Motor neuron (in vitro differentiated cells): ENCODE data around the gene CSTPP1. TPM values are rescaled to one million over a fixed set of nuclear protein-coding genes. Genes with fewer than 3 reads are reported as not detected.

Source experiments
- ATAC-seq, 8 experiments: fragments of 200-7000 bp; cut with Tn5 transposase; replicated peaks in 6 of 8; 2 replicates each; pipeline ENCODE4 v1.8.0; 2021; ENCODE audit warnings: mild to moderate bottlenecking in 8 of 8, moderate library complexity in 8 of 8
- H3K27ac ChIP-seq, 2 donors: fragments of 250-450 bp; sonication (Bioruptor Pico); 2 replicates each; pipeline ENCODE4 v1.9.0; 2021; ENCODE audit warnings: antibody characterized with exemption in 2 of 2, mild to moderate bottlenecking in 2 of 2, moderate library complexity in 1 of 2
- H3K4me1 ChIP-seq, 2 donors: fragments of 250-450 bp; sonication (Bioruptor Pico); replicated peaks in 1 of 2; 2 replicates each; pipeline ENCODE4 v1.6.1; 2021; ENCODE audit warnings: antibody characterized with exemption in 2 of 2, mild to moderate bottlenecking in 2 of 2, moderate library complexity in 1 of 2
- H3K4me3 ChIP-seq, 5 donors: fragments of 250-450 bp; sonication (Bioruptor Pico); 2 replicates each; pipeline ENCODE4 v1.9.0; 2021; ENCODE audit warnings: antibody characterized with exemption in 5 of 5, mild to moderate bottlenecking in 5 of 5, moderate library complexity in 4 of 5
- WGBS, 10 experiments: fragments of 450-650 bp; shearing (Covaris generic); methylation state at CpG; one replicate each; pipeline ENCODE4 v1.0.0; 2022; 5-methylcytosine and 5-hydroxymethylcytosine counted together
- in situ Hi-C, 9 experiments: fragments of 400-800 bp; cut with MboI; loops; one replicate each; pipeline ENCODE4 v1.15.0; 2021; ENCODE audit warnings: low sequenced_read_pairs in 9 of 9, low pct_unique_long_range_greater_than_20kb in 2 of 9; ENCODE audit not compliant: unreplicated experiment in 9 of 9
- total RNA-seq, 8 experiments: library from RNA; unstranded; fragments of 300-600 nt; gene quantifications; 2 replicates each; pipeline versions ENCODE4 v1.2.3 to v1.2.4, GENCODE V29; 2022

The CSTPP1 gene
- total RNA-seq, 8 experiments from 2014 or later, result 13.2 to 65.9 (median 31.3) TPM

DNA sequence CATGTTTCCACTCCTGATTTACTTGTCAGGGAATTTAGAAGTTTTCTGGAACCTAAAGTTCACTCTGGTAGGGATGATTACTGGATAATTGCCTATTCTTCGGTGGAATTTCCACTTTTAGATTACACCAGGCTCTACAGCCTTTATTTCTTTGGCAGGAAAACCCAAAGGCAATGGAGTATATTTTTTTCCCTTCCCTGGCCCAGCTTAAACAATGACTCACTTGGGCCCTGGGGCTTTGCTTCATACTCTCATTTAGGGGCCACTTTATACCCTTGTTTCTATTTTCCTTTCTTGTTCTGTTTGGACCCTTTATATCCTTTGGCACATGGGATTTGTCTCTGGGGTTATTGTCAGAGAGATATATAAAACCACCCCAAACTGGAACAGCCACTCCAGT lies 114.7 kb downstream of the CSTPP1 start:
- no peak for ATAC-seq
- WGBS, 10 experiments, result 0 to 100% (median 62%) methylated on average over 1 of the region's 1 CpG; no CpG with 5 or more reads in 4 of the 10 experiments
- H3K27ac ChIP-seq, result no peak overlapping the region
- in situ Hi-C loops, result no loop called here
- no peaks in the 10 kb centered on the region for H3K4me1 ChIP-seq
- no peak overlapping the region for H3K4me3 ChIP-seq

DNA sequence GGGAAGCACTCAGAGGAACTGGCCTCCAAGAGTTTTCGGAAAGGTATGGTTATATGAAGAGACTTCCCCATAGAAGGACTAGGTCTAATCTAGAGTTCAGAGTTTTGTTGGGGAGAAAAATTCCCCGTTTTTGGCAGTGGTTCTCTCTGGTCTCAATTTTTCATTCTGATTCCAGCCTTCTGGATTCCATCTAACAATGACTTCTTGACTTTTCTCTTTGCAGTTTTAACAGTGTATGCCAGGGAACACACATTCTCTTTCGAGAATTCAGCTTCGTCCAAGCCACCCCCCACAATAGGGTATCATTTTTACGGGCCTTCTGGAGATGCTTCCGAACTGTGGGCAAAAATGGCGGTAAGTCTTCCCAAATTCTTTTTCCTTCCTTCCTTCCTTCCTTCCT lies 115.6 kb downstream of the CSTPP1 start:
- H3K27ac ChIP-seq, result no peak overlapping the region
- no peaks in the 10 kb centered on the region for H3K4me1 ChIP-seq
- no peak for ATAC-seq
- WGBS, 10 experiments, result 80 to 100% (median 98%) methylated on average over 1 to 7 of the region's 7 CpGs
- no peak overlapping the region for H3K4me3 ChIP-seq
- in situ Hi-C loops, result no loop called here

DNA sequence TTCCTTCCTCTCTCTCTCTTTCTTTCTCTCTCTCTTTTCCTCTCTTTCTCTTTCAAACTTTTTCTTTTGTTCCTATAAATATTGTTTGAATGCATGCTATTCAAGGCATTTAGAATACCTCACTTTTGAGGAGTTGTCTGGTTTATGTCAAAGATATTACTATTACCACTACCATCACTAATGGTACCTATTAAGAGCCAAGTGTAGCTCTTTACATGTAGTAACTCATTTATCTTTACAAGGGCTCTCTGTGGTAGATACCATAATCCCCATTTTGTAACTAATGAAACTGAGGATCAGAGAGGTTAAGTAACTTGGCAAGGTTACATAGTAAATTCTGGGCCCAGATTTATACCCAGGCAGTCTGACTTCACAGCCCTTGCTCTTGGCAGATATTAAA lies 116.0 kb downstream of the CSTPP1 start:
- no peak overlapping the region for H3K27ac ChIP-seq
- no peak overlapping the region for H3K4me3 ChIP-seq
- ATAC-seq, result no peak
- in situ Hi-C loops, result no loop called here
- H3K4me1 ChIP-seq, result peaks cover 0 to 1% of the 10 kb centered on the region in 2 donors

DNA sequence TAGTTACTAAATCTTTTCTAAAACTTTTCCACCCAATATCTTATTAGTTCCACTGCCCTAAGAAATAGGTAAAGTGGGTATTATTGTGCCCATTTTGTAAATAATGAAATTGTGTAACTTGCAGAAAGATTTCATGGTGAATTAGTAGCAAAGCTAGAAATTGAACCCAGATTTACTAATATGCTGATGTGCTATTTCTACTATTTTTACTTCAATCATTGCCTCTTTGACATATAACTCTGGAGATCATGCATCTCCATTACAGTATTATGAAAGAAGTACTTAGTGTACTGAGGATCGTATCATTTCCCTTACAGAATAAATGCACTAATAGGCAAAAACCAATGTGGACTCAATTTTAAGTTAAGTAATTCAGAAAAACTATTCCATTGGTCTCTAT lies 119.0 kb downstream of the CSTPP1 start:
- ATAC-seq, result no peak
- Histone ChIP-seq H3K4me3 (no peak overlapping the region), H3K27ac (no peak overlapping the region), H3K4me1 (peaks cover 0 to 3% of the 10 kb centered on the region in 2 donors)
- in situ Hi-C loops, result no loop called here
- 50 to 100% (median 92%) methylated on average over 1 of the region's 1 CpG; no CpG with 5 or more reads in 2 of the 10 experiments for WGBS, 10 experiments

DNA sequence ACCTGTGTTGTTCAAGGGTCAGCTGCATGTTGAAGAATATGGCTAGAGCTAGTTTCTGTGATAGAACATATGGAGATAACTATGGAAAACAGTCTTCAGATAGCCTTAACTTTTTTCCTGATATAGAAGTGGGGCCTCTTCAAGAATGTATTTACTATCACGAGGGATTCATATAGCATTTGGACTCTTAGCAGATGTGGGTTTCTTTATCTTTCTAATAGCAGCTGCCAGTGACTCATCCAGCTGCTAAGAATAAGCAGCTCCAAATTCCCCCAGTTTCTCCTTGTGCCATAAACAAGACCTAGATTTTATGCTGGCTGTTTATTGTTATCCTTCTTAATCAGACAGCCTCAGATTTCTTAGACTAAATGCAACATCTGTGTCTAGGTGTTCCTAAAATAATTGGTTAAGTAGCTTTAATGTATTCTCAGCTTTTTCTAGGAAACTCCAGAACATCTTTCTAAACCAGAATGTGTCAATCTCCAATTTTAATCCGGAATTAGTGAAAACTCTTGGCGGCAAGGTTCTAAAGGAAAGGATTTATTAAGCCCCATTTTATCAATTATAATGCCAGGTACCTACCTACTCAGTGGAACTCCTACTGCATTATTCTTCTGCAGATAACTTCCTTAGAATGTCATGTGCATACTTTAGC lies 119.8 kb downstream of the CSTPP1 start:
- in situ Hi-C loops, result no loop called here
- Histone ChIP-seq H3K4me3 (no peak overlapping the region), H3K4me1 (peaks cover 0 to 3% of the 10 kb centered on the region in 2 donors), H3K27ac (no peak overlapping the region)
- peak in 2 of 8 experiments; percentile 73 to 83 for ATAC-seq
- 16 to 74% (median 61%) methylated on average over 1 to 3 of the region's 3 CpGs; no CpG with 5 or more reads in 3 of the 10 experiments for WGBS, 10 experiments

DNA sequence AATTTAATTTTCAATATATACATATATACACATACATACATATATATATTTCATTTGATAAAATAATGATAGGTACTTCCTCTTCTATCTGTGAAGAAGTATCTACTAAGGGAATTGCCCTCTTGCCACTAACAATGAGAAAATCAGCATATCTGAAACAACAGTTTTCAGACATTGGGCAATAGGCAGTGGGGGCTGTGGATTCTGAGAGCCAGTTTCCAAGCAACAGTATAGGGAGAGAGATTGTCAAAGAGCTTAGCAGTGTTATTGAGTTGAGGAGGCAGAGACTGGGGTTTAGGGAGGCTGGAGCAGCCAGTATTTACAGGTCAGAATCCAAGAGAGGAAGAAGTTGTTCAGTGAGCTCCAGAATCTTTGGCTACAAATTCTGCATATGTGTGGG lies 120.8 kb downstream of the CSTPP1 start:
- H3K4me3 ChIP-seq, result no peak overlapping the region
- in situ Hi-C loops, result no loop called here
- peaks cover 0 to 6% of the 10 kb centered on the region in 2 donors for H3K4me1 ChIP-seq
- ATAC-seq, result peak in 3 of 8 experiments; percentile 24 to 65 (median 40)
- no peak overlapping the region for H3K27ac ChIP-seq

DNA sequence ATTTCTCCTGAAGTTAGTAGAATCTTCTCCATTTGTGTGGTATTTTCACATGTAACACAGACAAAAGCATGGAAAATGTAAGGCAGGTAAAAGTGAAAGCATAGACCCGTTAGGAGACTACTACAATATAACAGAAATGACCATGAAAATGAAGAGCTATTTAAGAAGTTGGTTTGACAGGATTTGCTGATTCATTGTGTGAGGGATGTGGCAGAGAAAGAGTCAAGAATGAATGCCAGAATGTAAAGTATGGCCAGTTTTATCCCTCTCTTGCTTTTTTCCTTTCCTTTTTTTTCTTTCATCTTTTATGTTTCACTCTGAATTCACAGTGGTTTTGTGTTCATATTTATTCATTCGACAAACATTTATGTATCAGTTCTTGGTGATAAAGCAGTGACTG lies 124.2 kb downstream of the CSTPP1 start:
- WGBS, 10 experiments, result 55 to 100% (median 89%) methylated on average over 1 to 2 of the region's 2 CpGs
- no peak for ATAC-seq
- H3K27ac ChIP-seq, result no peak overlapping the region
- H3K4me1 ChIP-seq, result peaks cover 0 to 6% of the 10 kb centered on the region in 2 donors
- no peak overlapping the region for H3K4me3 ChIP-seq
- in situ Hi-C loops, result no loop called here

DNA sequence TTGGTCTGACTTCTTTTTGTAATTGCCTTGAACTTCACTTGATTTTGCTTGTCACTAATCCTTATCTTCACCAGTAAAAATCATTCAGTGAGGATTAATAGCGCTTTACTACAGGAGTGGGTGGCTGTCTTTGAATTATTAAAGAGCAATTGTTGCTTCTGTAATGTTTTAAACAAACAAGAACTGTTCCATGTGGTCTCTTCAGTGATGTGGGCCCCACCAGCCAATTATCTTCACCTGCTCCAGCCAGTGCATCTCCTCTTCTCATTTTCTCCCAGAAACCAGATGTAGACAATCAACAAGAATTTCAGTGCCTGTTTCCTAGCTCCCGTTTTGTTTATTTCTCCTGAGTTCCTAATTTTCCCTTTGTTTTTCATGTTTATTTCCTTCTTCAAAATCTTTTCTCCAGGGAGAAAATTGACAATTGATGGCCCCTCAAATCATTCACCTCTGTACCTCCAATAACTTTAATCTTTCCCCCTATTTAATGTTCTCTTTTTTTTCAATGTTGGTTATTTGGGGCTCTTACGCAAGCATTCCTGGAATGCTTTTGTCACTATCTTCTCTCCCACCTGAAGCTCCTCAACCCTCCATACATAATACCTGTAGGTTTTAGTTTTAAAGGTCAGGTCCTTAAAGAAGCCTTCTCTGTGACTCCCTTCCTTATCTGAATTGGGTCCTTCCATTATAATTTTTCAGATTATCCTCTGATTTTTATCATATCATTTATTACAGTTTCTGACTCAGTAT lies 125.0 kb downstream of the CSTPP1 start:
- 67 to 100% (median 91%) methylated on average over 1 to 3 of the region's 3 CpGs for WGBS, 10 experiments
- Histone ChIP-seq H3K4me3 (no peak overlapping the region), H3K4me1 (peaks cover 0 to 6% of the 10 kb centered on the region in 2 donors), H3K27ac (no peak overlapping the region)
- ATAC-seq, result no peak
- in situ Hi-C loops, result no loop called here

DNA sequence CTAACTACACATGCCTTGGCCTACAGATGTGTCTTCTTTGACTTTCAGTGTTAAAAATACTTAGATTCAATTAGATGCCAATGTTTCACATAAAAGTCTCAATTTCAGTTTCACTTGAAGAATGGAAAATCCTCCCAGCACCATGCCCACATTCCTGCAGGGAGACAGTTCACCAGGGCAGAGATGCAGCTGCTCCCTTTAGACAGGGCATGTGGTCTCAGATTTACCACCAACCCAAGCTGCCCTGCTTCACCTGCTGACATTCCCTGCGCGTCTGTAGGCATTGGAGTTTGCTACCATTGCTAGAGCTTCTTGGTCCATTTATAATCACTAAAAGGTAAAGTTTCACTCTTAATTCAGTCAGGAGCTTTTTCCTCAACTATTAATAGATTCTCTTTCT lies 126.2 kb downstream of the CSTPP1 start:
- Histone ChIP-seq H3K4me3 (no peak overlapping the region), H3K4me1 (peaks cover 0 to 4% of the 10 kb centered on the region in 2 donors), H3K27ac (no peak overlapping the region)
- WGBS, 10 experiments, result 83 to 100% (median 100%) methylated on average over 1 to 2 of the region's 2 CpGs; no CpG with 5 or more reads in 5 of the 10 experiments
- ATAC-seq, result no peak
- in situ Hi-C loops, result no loop called here

DNA sequence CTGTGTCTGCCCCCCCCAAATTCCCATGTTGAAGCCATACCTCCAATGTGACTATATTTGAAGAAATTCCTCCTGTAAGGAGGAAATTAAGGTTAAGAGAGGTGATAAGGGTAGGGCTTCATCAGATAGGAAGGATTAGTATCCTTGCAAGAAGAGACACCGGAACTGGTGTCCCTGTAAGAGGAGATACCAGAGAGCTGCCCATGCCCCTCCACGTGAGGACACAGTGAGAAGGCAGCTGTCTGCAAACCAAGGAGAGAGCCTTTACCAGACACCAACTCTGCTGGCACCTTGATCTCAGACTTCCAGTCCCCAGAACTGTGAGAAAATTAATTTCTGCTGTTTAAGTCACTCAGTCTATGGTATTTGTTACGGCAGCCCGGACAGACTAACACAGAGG lies 130.8 kb downstream of the CSTPP1 start:
- no peak overlapping the region for H3K4me3 ChIP-seq
- WGBS, 10 experiments, result 80 to 100% (median 89%) methylated on average over 1 to 4 of the region's 4 CpGs; no CpG with 5 or more reads in 3 of the 10 experiments
- no peak overlapping the region for H3K27ac ChIP-seq
- in situ Hi-C loops, result no loop called here
- H3K4me1 ChIP-seq, result no peaks in the 10 kb centered on the region
- ATAC-seq, result no peak

DNA sequence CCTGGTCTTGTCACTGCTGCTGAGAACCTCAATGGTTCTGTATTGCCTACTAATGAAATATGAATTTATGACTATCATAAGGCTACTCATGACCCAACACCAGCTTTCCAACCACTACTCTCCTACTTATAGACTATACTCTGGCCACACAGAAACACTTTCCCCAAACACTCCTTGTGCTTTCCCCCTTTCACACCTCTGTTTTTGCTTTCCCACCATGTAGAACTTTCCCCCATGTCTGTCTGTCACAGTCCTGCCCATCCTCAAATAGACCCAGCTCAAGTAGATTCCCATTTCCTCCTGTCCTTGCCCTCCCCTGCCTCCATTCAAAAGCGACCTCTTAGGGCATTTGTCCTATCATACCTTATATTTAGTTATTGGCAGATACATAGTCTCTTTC lies 134.2 kb downstream of the CSTPP1 start:
- 43 to 100% (median 82%) methylated on average over 1 of the region's 1 CpG; no CpG with 5 or more reads in 2 of the 10 experiments for WGBS, 10 experiments

DNA sequence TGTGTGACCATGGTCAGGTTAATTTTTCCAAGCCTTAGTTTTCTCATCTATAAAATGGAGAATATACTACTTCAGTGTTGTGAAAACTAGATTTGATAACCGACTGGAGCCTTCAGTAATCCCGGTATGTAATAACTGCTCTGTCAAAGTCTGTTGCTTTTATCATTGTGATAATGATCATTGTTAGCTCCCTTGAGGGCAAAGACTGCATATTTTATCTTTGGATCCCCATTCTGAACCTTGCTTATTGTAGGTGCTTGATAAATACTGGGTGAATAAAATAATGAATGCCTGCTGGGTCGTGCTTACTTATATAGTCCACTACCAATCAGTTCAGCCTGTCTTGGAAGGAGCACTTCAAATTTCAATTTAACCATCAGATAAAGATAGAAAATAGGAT lies 134.8 kb downstream of the CSTPP1 start:
- no peak overlapping the region for H3K27ac ChIP-seq
- 0 to 100% (median 60%) methylated on average over 1 to 3 of the region's 3 CpGs; no CpG with 5 or more reads in 1 of the 10 experiments for WGBS, 10 experiments

More for the DNA sequence above, 134.2 kb downstream of the CSTPP1 start:
- Histone ChIP-seq H3K27ac (no peak overlapping the region), H3K4me1 (no peaks in the 10 kb centered on the region), H3K4me3 (no peak overlapping the region)
- no peak for ATAC-seq
- in situ Hi-C loops, result no loop called here

DNA sequence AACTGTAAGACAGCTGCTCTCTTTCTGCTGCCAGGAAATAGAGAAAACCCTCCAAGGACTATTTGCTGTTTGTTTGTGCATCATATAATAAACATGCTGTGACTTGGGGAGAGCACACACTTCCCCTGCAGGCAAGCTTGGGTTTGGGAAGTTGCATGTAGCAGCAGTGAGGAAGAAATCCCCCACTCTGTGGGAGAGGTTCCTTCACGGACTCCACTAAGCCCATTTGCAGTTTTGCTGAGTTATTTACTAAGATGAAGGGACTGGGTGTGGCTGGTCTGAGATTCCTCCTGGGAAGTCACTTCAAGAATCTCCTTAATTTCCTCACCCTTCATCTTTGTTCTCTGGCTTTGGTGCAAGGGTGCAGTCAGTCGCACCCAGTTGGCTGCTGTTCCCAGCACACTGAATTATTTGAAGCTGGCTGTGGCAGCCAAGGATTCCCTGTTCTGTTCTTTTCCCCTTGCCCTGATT lies 135.3 kb downstream of the CSTPP1 start:
- Histone ChIP-seq H3K4me1 (no peaks in the 10 kb centered on the region), H3K4me3 (no peak overlapping the region), H3K27ac (no peak overlapping the region)
- 0 to 100% (median 80%) methylated on average over 1 of the region's 2 CpGs; no CpG with 5 or more reads in 3 of the 10 experiments for WGBS, 10 experiments
- in situ Hi-C loops, result no loop called here
- ATAC-seq, result peak in 3 of 8 experiments; percentile 39 to 88 (median 81)

More for the DNA sequence above, 134.8 kb downstream of the CSTPP1 start:
- ATAC-seq, result no peak
- H3K4me1 ChIP-seq, result no peaks in the 10 kb centered on the region
- H3K4me3 ChIP-seq, result no peak overlapping the region
- in situ Hi-C loops, result no loop called here
